GM18499 (cell line): Measurements from ENCODE around the gene CD164L2.

Experiments
- ATAC-seq: cut with Tn5 transposase; IDR thresholded peaks from one replicate; pipeline ENCODE4 v1.9.1; 2021; ENCODE audit warnings: moderate number of reproducible peaks; ENCODE audit not compliant: insufficient read depth, unreplicated experiment

CD164L2 gene

GRCh38 chr1:27366113-27366410 is 17.1 kb downstream of the CD164L2 start:
- ATAC-seq, result no peak

- no peak for ATAC-seq
Measured at GRCh38 chr1:27365372-27366112, 17.6 kb downstream of the CD164L2 start.

GRCh38 chr1:27364696-27365371 is 18.3 kb downstream of the CD164L2 start:
- ATAC-seq, result no peak

- ATAC-seq, result no peak
Measured at GRCh38 chr1:27363766-27364695, 19.1 kb downstream of the CD164L2 start.

- ATAC-seq, result no peak
Measured at GRCh38 chr1:27361553-27361952, 21.6 kb downstream of the CD164L2 start.

GRCh38 chr1:27361044-27361402 is 22.1 kb downstream of the CD164L2 start:
- ATAC-seq, result no peak

GRCh38 chr1:27360159-27361043 is 22.7 kb downstream of the CD164L2 start:
- no peak for ATAC-seq

- no peak for ATAC-seq
Measured at GRCh38 chr1:27359822-27360158, 23.3 kb downstream of the CD164L2 start.

GRCh38 chr1:27358928-27359313 is 24.2 kb downstream of the CD164L2 start:
- no peak for ATAC-seq

GRCh38 chr1:27358038-27358927 is 24.9 kb downstream of the CD164L2 start:
- ATAC-seq, result no peak

- ATAC-seq, result no peak
Measured at GRCh38 chr1:27357281-27358037, 25.7 kb downstream of the CD164L2 start.

GRCh38 chr1:27356619-27357280 is 26.4 kb downstream of the CD164L2 start:
- no peak for ATAC-seq

- no peak for ATAC-seq
Measured at GRCh38 chr1:27356277-27356618, 26.9 kb downstream of the CD164L2 start.

GRCh38 chr1:27355683-27356082 is 27.4 kb downstream of the CD164L2 start:
- no peak for ATAC-seq

- ATAC-seq, result no peak
Measured at GRCh38 chr1:27353629-27354028, 29.5 kb downstream of the CD164L2 start.

- ATAC-seq, result no peak
Measured at GRCh38 chr1:27353166-27353565, 30.0 kb downstream of the CD164L2 start.

- no peak for ATAC-seq
Measured at GRCh38 chr1:27351541-27352107, 31.5 kb downstream of the CD164L2 start.
